NCI-H2227 treated with DMSO at 0.1 percent for 48 hours (cell line): Measurements from ENCODE around the gene KCNJ6.
A peak's percentile ranks its signal among the peaks of the same experiment; 100 is the strongest.
"Not testable (repeated sequence)": the region's sequence is repeated elsewhere in the genome, so short reads cannot be mapped to it uniquely, and the experiment has no call there.

Experiments
- DNase-seq: peaks from one replicate; lab custom pipeline; 2025; lab: John Stamatoyannopoulos, UW

The KCNJ6 gene, protein sequence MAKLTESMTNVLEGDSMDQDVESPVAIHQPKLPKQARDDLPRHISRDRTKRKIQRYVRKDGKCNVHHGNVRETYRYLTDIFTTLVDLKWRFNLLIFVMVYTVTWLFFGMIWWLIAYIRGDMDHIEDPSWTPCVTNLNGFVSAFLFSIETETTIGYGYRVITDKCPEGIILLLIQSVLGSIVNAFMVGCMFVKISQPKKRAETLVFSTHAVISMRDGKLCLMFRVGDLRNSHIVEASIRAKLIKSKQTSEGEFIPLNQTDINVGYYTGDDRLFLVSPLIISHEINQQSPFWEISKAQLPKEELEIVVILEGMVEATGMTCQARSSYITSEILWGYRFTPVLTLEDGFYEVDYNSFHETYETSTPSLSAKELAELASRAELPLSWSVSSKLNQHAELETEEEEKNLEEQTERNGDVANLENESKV

GRCh38 chr21:37916310-37917051 lies at the start of gene KCNJ6:
Gene KCNJ6 (minus strand): TSS chr21:37916457. CDS start chr21:37840682, 75,775 bp downstream.
- peak; percentile 55 for DNase-seq

- no peak for DNase-seq
Observed at GRCh38 chr21:37965088-37965805, 49.0 kb upstream of the KCNJ6 start.

DNA sequence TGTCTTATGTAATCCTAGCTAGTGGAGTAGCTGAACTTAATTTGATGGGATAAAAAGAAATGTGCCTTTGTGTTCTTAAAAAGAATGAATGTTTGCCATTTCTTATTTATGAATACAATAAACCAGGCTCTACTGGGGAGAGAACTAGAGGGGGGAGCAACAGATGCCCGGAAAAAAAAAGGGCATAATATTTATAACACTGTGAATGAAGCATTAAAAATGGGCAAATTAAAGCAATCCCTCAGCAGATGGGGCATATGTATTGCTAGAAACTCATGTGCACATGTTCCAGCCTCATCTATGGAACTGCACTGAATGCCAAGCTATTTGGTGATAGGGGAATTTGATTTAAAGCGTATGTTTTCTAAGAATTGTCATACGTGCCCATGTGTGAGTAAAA lies 42.3 kb upstream of the KCNJ6 start:
- no peak for DNase-seq

GRCh38 chr21:37956772-37957171 lies 40.5 kb upstream of the KCNJ6 start:
- no peak for DNase-seq

DNA sequence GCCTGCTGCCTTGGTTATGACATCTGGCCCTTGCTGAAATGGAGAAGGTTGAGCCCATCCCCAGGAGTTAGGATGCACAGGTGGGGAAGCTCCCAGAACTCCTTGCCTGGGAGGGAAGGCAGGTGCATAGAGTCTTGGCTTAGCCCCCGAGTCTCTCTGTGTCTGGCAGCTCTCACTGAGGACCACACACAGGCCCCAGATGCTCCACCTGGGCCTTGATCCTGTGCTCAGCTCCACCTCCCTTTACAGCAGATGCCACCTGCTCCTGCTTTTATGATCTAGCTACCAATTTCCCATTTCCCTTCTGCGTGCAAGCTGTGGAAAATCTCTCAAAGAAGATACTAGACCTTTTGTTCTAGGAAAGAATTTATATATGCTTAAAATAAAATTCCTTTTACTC lies 28.8 kb upstream of the KCNJ6 start:
- no peak for DNase-seq

DNA sequence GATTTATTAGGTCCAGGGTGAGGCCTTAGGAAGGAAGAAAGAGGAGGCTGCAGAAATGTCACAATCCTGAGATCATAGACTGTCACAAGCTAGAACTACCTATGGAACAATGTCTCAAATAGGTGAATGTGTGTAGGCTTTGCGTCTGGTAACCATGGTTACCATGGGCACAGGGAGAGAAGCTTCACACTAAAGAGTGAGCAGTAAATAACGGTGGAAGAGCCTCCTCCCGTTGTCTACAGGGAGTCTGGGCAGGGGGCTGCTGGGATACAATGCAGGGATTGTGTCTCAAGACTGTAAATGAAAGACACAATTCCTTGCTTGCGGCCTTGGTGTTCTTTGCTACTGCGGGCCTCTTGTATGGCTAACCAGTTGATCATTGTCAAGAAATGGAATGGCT lies 28.2 kb upstream of the KCNJ6 start:
- no peak for DNase-seq

GRCh38 chr21:37940691-37941090 lies 24.4 kb upstream of the KCNJ6 start:
- DNase-seq = no peak

GRCh38 chr21:37939838-37940237 lies 23.6 kb upstream of the KCNJ6 start:
- DNase-seq = no peak

DNA sequence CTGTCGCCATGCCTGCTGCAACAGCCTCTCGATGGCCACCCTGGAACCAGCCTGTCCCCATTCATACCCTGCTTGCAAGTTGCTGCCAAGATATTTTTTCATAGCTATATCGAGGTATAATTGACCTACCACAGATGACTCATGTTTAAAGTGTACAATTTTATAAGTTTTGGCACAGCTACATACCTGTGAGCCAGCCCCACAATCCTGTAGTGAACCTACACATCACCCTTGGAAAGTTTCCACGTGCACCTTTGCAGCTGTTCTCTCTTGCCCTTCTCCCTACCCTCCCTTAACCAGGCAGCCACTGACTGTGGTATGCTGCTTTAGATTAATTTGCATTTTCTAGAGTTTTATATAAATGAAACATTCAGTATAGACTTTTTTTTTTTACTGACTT lies 23.0 kb upstream of the KCNJ6 start:
- DNase-seq = no peak

GRCh38 chr21:37937668-37938067 lies 21.4 kb upstream of the KCNJ6 start:
- no peak for DNase-seq

DNA sequence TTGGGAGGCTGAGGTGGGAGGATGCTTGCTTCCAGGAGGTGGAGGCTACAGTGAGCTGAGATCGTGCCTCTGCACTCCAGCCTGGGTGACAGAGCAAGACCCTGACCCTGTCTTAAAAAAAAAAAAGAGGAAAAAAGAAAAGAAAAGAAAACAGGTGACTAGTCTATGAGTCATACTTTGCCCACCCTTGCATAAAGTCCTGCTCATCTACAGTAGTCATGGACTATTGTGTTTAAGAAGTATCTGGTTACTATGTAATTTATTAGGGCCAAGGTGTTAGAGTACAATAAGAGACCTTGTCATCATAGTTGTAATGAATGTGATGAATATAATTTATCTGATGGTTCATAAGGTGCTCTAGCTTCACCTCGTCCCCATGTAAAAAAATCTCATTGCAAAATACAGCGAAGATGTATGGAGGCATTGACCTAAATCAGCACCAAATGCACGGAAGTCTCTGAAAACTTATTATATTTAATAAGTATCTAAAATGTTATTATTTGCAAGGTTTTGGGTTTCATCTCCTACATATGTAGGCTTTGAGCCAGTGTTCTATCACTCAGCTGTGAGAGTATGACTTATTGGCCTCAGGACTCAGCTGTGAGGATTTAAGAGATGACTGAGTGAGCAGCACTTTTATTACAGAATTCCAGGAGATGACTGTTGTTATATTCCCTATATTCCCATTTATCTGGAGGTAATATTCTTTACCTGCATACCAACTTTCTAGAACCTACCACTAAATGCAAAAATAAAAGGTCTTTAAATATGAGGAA lies 19.9 kb upstream of the KCNJ6 start:
- no peak for DNase-seq

- no peak for DNase-seq
Observed at GRCh38 chr21:37932936-37933335, 16.7 kb upstream of the KCNJ6 start.

GRCh38 chr21:37927711-37928110 lies 11.5 kb upstream of the KCNJ6 start:
- DNase-seq = no peak

DNA sequence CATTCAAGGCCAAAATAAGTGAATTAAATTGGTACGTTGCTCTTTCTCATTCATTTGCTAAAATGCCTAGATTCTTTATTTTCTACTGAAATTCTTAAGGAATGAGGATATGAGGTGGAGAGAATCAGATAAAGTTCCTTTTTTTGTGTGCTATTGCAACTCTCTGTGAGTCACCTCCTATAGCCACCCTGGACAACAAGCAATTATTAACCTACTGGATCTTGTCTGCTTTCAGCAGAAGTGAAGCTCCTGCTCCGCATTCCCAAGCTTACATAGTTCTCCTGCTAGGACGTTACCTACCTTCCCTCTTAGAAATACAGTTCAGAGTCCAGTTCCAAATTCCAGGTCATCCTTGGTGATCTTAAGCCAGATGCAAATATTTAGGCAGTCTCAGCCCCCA lies 4.8 kb upstream of the KCNJ6 start:
- DNase-seq = no peak

DNA sequence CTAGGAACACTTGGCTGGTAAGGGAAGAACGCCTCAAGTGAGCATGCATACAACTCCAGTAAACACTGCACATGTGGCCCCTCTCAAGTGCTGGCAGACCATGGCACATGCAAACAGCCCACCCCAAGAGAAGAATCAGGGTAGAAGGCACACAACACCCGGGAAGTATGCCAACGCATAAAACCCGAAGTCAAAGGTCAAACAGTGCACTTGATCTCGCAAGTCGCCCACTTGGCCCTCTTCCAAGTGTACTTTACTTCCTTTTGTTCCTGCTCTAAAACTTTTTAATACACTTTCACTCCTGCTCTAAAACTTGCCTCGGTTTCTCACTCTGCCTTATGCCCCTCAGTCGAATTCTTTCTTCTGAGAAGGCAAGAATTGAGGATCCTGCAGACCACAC lies 4.0 kb upstream of the KCNJ6 start:
- not testable (repeated sequence) for DNase-seq

GRCh38 chr21:37917612-37918011 lies 1.4 kb upstream of the KCNJ6 start:
- no peak for DNase-seq

DNA sequence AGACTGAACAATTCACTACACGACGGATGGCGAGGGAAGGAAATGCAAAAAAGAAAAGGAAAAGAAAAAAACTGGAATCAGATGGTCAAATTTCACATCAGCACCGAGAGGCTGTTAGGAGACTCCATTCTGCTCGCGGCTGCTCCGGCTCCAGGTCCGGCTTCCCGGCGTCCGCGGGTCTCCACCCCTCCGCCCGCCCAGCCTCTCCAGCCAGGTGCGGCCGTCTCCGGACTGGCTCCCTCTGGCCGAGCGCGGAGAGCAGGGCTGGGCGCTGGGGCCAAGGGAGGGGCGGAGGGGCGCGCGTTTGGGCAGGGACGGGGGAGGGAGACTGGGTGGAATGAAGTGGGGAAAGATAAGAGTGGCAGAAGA lies 332 bp downstream of the KCNJ6 start:
- no peak for DNase-seq

GRCh38 chr21:37915497-37915911 lies 753 bp downstream of the KCNJ6 start:
- DNase-seq = no peak

DNA sequence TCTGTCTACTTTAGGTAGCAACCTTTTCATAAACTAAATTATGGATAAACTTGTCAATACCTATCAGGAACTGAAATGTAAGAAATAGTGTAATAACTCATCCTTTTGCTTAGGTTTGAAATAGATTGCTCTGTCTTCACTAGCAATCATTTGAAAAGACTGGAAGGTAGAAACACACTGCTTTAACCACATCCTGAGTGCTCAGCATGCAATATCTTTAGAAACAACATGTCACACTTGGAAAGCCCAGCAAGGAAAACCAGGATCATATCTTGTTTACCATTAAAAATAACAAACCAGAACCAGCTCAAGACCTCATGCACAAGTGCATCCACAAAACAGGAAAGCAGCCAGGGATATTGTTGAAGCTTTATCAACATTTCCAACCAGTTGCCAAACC lies 3.6 kb downstream of the KCNJ6 start:
- no peak for DNase-seq

GRCh38 chr21:37909936-37910335 lies 6.3 kb downstream of the KCNJ6 start:
- DNase-seq = no peak

- no peak for DNase-seq
Observed at GRCh38 chr21:37908691-37909090, 7.6 kb downstream of the KCNJ6 start.

GRCh38 chr21:37907076-37907475 lies 9.2 kb downstream of the KCNJ6 start:
- no peak for DNase-seq
